Ramos (cell line): ENCODE results near the gene PSG3.
"Not testable (repeated sequence)": the region's sequence is repeated elsewhere in the genome, so short reads cannot be mapped to it uniquely, and the experiment has no call there.

Experiments
- in situ Hi-C: fragments of 300-500 bp; cut with MboI; formaldehyde crosslinking; loops from one replicate; pipeline ENCODE4 v1.14.3; 2022; ENCODE audit warnings: low sequenced_read_pairs; ENCODE audit not compliant: unreplicated experiment

PSG3 gene

DNA sequence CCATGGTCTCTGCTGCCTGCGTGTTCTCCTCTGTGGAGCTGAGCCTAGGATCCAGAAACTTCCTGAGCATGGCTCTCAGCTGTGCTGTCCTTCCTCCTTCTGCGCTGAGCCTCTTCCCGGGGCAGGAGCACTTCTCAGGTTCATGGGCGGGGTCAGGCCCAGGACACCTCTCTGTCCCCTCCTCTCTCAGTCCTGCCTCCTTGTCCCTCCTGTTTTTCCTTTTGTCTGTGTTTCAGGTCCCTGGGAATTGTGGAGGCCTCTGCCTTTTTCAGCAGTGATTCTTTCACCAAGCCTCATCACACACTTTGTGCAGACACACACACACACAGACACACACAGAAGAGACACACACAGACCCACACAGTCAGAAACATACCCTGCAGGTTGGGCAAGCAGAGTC, at the start of gene PSG3:
TSS of gene PSG3 (minus strand) at position 101 of the 400 bp plus-strand sequence. CDS start at position 4, 97 bp downstream.
- in situ Hi-C loops = not testable (repeated sequence)

DNA sequence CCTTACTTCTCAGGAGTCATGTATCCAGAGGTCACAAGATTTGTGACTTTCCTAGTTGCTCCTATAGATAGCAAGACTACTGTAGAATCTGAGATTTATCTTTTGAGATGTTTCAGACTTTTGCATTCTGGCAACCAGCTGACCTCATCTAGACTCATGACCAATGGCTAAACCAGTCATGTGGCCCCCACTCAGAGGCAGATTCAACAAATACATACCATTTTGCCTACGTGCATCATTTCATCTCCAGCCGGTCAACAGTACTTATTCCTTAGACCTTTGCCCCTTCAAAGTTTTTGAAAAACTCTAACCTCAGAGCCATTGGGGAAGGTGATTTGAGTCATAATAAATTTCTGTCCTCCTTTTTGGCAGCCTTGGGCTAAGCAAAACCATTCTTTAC, 48.5 kb upstream of the PSG3 start:
- in situ Hi-C loops = not testable (repeated sequence)

DNA sequence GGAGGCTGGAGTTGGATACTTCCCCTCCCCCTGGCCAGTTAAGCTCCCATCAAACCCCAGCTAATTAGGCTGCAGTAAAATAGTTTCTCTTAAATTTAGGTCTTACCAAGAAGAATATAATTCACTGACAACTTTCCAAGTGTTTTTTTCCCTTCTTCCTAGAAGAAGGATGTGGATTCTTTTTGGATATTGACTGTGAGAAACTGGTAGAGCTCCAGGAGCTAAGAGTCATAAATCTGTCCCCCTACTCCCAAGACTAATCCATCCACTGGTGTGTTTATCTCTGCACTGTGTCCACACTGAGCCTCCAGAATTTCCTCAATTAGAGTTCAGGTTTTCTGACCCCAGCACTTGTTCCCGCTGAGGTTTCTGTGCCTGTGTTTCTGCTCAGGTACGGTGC, 47.5 kb upstream of the PSG3 start:
- in situ Hi-C loops = not testable (repeated sequence)

DNA sequence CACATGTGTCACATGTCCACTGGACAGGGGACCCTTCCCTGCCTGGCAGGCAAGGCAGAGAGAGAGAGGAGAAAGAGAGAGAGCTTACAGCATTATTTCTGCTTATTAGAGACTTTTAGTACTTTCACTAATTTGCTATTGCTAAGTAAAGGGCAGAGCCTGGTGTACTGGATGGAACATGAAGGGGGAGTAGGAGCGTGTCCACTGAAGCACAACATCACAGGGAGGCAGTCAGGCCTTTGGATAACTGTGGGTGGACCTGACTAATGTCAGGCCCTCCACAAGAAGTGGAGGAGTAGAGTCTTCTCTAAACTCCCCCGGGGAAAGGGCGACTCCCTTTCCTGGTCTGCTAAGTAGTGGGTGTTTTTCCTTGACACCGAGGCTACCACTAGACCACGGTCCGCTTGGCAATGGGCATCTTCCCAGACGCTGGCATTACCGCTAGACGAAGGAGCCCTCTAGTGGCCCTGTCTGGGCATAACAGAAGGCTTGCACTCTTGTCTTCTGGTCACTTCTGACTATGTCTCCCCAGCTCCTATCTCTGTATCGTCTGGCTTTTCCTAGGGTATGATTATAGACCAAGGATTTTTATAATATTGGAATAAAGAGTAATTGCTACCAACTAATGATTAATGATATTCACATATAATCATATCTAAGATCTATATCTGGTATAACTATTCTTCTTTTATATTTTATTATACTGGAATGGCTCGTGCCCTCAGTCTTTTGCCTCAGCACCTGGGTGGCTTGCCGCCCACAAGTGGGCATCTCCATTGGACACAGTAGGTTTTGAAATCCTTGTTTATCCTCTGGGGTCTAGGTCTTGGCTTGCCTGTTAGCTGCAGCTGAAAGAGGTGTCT, 36.7 kb upstream of the PSG3 start:
- in situ Hi-C loops = not testable (repeated sequence)

DNA sequence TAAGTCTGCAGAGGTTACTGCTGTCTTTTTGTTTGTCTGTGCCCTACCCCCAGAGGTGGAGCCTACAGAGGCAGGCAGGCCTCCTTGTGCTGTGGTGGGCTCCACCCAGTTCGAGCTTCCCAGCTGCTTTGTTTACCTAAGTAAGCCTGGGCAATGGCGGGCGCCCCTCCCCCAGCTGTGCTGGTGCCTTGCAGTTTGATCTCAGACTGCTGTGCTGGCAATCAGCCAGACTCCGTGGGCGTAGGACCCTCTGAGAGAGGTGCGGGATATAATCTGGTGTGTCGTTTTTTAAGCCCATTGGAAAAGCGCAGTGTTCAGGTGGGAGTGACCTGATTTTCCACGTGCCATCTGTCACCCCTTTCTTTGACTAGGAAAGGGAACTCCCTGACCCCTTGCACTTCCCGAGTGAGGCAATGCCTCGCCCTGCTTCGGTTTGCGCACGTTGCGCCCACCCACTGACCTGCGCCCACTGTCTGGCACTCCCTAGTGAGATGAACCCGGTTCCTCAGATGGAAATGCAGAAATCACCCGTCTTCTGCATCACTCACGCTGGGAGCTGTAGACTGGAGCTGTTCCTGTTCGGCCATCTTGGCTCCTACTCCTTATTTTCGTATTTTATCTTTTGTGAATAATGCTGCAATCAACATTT, 34.4 kb upstream of the PSG3 start:
- in situ Hi-C loops = not testable (repeated sequence)

DNA sequence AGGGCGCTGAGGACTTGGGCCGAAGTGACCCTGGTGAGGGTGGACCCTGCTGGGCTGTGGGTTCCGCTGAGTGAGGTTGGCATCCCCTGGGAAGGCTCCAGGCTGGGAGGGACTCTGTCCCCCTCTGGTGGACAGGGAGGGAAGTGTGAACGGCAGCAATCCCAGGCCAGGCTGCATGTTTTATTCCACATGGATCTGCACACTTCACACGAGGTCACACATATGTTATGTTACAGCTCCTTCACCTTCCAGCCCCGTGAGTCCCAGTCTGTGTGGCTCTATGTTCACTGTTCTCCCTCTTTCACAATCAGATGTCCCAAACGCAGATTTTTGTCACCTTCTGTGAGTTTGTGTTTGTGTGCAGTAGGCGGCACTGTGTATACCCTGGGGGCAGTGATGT, 27.0 kb upstream of the PSG3 start:
- in situ Hi-C loops = not testable (repeated sequence)

DNA sequence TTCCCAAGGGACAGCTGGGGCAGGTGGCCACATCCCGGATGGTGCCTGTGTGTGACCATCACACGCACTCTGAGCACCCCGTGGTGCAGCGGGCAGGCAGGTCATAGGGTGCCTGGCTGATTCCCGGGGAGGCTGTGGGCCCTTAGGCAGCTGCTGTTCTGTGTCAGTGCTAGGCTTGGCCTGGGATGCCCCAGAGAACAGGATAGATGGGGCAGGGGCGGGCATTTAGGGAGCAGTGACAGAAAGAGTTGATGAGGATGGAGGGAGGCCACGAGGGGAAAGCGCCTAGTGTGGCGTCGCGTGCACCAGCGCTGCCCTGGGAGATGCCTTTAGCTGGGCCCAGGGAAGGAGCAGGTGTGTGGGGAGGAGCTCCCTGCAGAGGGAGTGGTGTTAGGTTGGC, 26.6 kb upstream of the PSG3 start:
- in situ Hi-C loops = not testable (repeated sequence)

DNA sequence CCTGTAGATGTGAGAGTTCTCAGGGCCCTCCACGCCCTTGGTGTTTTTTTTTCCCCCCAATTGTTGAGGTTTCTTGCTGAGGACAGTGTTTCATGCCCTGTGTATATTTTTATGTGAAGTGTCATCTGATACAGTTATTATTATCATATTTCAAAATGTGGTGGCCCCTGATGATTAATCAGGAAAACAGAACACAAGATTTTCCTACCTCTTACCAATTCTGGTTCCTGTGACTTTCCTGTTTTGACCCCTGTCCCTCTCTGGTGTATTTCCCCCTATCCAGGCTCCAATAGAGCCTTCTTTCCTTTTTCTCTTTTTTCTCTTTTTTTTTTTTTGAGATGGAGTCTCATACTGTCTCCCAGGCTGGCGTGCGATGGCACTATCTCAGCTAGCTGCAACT, 24.6 kb upstream of the PSG3 start:
- in situ Hi-C loops = no loop called here

DNA sequence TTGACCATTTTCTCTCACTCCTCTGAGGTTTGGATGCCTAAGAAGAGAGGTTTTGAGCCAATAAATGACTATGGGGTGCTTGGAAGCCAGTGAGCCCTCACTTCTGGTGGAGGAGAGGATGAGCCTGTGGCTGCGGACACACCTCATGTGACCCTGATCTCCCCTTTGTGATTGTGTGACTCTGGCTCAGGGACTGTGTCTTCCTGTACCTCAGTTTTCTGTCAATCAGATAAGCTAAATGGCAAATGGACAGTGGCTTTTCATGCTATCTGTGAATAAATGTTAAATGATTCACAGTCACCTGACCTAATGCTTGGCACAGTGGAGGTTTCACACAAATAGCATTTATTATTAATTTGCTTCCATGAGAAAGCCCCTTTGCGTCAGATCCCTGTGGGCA, 22.5 kb upstream of the PSG3 start:
- in situ Hi-C loops = no loop called here

DNA sequence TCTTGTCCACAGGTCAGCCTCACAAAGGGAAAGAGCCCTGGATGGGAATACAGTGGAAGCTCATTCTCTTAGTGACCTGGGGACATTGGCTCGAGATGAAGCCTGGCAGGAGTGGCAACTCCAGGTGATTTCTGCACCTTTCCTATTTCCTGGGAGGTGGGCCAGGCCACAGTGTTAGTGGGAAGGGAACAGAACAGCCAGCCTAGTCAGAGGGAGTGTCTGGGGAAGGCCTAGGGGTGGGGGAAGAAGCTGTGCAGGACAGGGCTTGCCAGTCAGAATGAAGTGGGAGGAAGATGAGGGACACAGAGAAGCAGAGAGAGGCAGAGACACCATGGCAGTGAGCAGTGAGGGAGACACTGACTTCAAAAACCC, 21.6 kb upstream of the PSG3 start:
- in situ Hi-C loops = not testable (repeated sequence)

DNA sequence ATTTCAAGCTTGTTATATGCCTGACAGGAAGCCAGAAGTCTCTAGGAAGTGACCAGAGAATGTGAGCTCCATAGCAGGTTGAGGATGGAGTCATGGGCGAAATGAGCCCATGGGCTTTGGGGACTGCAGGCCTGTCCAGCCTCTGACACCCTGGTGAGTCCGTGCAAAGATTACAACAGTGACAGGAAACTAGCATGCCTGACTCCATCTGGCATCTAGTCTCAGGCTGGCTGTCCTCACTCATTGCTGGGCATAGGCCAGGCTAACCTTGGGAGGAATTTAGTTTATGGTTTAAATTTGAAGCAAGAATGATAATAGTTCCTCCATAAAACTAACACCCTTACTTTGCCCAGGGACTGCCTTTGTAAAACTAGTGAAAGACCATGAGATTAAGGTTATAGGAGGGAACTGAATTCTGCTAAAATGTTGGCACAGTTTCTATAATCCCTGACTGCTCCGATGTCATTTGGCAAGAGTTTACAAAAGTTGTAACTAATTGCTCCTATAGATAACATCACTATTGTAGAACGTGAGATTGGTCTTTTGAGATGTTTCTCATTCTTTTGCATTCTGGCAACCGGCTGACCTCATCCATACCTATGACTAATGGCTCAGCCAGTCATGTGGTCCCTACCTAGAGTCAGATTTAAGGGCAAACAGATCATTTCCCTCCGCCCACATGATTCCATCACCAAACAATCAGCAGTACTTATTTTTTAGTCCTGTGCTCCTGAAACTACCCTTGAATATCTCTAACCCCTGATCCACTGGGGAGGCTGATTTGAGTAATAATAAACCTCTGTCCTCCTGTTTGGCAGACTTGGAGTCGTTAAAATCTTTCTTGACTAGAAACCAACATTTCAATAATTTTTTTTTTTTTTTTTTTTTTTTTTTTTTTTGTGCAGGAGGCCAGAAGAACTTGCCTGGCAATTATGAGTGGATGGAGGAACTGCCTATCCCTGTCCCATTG, 21.0 kb upstream of the PSG3 start:
- in situ Hi-C loops = not testable (repeated sequence)

DNA sequence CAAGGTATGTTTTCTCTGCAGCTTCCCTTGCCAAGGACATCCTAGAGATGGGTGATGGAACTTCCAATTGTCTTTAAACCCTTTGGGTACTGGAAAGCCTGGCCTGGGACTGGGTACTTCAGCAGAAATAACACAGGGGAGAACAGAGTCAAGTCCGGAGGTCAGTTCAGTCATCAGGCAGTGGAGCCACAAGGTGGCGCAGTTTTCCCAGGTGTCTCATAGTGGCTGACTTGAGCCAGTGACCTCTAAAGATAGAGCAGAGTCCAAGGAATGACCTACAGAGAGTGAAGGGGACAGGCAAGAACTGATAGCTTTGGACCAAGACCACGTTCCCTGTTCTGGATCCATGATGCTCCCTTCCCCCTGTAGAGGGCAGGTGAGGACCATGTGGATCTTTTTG, 18.4 kb upstream of the PSG3 start:
- in situ Hi-C loops = not testable (repeated sequence)

DNA sequence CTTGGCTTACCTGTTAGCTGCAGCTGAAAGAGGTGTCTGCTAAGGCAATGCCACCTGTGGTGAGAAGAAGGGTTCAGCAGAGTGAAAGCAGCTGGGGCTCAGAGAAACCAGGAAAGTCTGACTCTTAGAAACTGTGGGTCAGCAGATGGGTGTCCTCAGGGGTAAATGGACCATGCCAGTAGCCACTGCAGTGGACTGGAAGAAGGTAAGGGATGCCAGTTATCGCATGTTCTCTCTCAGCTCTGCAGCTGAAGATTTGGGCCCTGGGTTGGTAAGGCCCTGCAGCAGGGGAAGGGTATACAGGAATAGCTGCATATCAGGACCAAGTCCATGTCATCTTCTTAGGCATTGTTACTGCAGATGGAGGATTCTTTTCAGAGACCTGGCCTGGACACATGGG, 12.0 kb upstream of the PSG3 start:
- in situ Hi-C loops = not testable (repeated sequence)

DNA sequence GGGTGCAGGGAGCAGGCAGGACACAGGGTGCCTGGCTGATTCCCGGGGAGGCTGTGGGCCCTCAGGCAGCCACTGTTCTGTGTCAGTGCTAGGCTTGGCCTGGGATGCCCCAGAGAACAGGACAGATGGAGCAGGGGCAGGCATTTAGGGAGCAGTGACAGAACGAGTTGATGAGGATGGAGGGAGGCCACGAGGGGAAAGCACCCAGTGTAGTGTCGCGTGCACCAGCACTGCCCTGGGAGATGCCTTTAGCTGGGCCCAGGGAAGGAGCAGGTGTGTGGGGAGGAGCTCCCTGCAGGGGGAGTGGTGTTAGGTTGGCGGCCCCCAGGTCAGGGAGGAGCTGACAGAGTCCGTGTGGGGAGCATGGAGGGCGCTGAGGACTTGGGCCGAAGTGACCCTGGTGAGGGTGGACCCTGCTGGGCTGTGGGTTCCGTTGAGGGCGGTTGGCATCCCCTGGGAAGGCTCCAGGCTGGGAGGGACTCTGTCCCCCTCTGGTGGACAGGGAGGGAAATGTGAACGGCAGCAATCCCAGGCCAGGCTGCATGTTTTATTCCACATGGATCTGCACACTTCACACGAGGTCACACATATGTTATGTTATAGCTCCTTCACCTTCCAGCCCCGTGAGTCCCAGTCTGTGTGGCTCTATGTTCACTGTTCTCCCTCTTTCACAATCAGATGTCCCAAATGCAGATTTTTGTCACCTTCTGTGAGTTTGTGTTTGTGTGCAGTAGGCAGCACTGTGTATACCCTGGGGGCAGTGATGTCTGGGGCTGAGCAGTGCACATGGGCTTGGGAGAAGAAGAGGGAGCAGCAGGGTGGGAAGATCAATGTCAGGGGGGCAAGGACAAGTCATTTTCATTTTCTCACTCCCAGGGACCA, 1.7 kb upstream of the PSG3 start:
- in situ Hi-C loops = not testable (repeated sequence)

DNA sequence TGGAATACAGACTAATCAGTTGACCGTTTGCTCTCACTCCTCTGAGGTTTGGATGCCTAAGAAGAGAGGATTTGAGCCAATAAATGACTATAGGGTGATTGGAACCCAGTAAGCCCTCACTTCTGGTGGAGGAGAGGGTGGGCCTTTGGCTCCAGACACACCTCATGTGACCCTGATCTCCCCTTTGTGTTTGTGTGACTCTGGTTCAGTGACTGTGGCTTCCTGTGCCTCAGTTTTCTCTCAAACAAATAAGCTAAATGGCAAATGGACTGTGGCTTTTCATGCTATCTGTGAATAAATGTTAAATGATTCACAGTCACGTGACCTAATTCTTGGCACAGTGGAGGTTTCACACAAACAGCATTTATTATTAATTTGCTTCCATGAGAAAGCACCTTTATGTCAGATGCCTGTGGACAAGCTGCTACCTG, 2.7 kb downstream of the PSG3 start:
- in situ Hi-C loops = not testable (repeated sequence)

DNA sequence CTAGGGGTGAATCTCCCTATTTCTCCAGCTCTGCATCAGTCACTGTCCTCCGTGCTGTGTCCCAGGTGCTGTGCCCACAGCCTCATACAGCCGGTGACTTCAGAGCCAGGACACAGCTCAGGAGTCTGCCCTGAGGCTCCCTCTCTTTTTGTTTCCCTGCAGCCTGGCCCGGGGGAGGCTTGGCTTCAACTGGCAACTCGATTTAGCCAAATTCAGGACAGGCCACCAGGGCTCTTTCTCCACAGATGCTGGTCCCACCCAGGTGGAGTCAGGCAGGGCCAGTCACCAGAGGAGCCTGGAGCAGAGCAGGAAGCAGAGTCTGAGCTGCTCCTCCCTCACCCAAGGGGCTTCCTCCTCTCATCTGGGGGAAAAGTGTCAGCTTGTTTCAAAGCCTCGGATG, 11.9 kb downstream of the PSG3 start:
- in situ Hi-C loops = not testable (repeated sequence)

DNA sequence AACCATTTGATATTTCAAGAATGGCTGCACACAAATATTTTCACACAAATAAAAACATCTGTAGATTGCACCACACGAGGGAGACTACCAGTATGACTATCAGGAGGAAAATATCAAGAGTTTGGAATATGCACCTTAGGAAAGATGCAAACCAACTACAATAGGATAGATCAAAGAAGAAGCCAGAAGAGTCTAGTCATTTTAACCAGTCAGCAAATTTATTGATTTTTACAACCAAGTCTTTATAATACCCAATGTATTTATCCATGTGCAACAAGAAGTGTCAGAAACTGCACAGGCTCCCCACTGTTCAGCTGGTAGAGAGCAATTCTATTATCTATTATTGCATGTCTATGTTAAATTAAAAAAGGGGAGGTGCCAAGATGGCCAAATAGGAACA, 26.3 kb downstream of the PSG3 start:
- in situ Hi-C loops = not testable (repeated sequence)

DNA sequence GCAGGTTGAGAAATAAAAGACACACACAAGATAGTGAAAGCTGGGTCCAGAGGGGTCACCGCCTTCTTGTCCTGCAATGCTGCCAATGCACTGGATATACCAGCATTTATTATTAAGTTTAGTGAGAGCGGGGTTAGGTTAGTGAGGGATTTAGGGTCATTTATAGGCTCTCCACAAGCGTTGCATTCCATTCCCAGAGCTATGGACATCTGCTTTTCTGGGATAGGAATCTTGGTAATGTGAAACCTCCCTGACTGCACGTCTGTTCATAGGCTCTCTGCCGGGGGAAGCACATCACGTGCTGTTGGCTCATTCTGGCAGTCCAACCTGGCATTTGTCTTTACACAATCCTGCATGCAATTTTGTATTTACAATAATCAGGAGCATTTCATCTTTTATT, 27.5 kb downstream of the PSG3 start:
- in situ Hi-C loops = not testable (repeated sequence)

DNA sequence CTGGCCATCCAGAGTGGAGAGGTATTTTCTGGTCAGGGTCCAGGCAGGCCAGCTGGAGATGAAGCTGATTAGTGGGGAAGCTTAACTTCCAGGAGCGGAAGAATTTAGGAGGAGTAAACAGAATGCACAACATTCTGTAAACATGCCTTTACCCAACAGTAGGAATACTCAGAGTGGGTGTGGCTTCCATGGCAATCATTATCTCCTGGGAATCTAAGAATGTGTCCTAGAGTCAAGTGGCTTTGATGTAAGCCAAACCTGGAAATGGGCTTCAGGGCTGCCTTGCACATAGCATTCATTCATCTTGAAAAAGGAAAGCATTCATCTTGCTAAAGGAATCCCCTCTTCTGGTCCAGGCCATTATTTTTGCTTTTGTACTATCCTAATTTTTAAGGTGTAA, 29.3 kb downstream of the PSG3 start:
- in situ Hi-C loops = not testable (repeated sequence)

DNA sequence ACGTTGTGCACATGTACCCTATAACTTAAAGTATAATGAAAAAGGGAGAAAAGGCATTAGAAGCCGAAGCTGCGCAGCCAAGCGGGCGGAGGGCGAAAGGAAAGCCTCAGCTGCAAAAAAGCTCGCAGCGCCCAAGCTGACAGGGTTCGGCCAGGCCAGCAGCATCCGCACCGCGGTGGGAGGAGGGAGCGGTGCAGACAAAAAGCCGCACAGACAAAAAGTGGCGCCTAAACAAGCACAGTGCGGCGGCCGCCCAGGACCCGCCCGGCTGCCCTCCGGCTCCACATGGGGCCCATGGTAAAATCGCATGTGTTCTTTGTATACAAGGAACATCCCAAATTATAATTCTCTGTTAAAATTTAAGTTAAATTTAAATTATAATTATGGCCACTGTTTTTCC, 42.4 kb downstream of the PSG3 start:
- in situ Hi-C loops = no loop called here
